Stomach (tissue), 4 donors: Measurements from ENCODE around the gene METRNL.

ENCODE experiments used
- CTCF ChIP-seq, 7 experiments: fragments of 450-650 bp in 4 of 7; fragments of 200-600 bp in 3 of 7; sonication (generic) in 3 of 7; IDR thresholded peaks; one replicate each; pipeline ENCODE4 v1.5.1; 2016 to 2019; ENCODE audit warnings: antibody characterized with exemption in 7 of 7, control low read depth in 2 of 7, mild to moderate bottlenecking in 1 of 7
- POLR2A ChIP-seq, 4 donors: fragments of 450-650 bp; IDR thresholded peaks; one replicate each; pipeline ENCODE4 v1.6.1; 2016; ENCODE audit warnings: antibody characterized with exemption in 4 of 4, control low read depth in 2 of 4, mild to moderate bottlenecking in 1 of 4, moderate library complexity in 1 of 4
- POLR2AphosphoS5 ChIP-seq, 3 donors: sonication (generic); formaldehyde crosslinking; IDR thresholded peaks; one replicate each; pipeline ENCODE4 v1.6.1; 2016; ENCODE audit warnings: antibody characterized with exemption in 3 of 3

- no peak for TF ChIP-seq CTCF (IDR thresholded peaks at IDR 0.05)
- TF ChIP-seq POLR2A (IDR thresholded peaks at IDR 0.05) = no peak
- TF ChIP-seq POLR2AphosphoS5 (IDR thresholded peaks at IDR 0.05) = no peak
These were observed 21.1 kb upstream of the METRNL start for GRCh38 chr17:83058266-83058798.
